T-helper 9 cell (primary cell): ENCODE data around the gene ORMDL3.
A peak's percentile ranks its signal among the peaks of the same experiment; 100 is the strongest.
"Not testable (repeated sequence)": the region's sequence is repeated elsewhere in the genome, so short reads cannot be mapped to it uniquely, and the experiment has no call there.

ENCODE experiments used
- DNase-seq: peaks from one replicate; pipeline ENCODE4 v3.0.0-alpha.2; 2020

ORMDL3 gene

DNA sequence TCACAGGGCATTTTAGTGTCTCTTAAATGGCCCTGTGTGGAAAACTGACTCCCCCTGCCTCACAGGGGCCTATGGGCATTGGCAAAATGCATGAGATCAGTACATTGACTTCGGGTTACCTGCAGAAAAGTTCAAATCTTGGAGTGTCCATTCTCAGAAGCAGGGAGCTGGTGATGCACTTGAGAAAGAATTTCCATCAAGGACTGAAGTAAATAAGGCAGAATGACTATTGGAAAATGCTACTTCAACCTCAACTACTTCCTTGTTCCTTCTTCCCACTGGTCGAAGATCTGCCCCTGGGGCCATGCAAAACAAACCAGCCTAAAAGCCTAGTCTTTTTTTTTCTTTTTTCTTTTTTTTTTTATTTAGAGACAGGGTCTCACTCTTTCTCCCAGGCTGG, 21.6 kb upstream of the ORMDL3 start:
- DNase-seq: no peak

DNA sequence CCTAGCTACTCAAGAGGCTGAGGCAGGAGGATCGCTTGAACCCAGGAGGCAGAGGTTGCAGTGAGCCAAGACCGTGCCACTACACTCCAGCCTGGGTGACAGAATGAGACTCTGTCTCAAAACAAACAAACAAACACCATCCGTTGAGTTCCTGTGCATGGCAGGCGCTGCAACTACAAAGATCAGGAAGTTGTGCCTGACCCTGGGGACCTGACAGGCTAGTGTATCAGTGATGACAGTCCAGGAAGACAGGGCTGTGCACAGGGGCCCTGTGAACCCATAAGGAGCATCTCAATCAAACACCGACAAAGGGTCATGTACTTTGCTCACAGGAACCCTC, 21.1 kb upstream of the ORMDL3 start:
- not testable (repeated sequence) for DNase-seq

DNA sequence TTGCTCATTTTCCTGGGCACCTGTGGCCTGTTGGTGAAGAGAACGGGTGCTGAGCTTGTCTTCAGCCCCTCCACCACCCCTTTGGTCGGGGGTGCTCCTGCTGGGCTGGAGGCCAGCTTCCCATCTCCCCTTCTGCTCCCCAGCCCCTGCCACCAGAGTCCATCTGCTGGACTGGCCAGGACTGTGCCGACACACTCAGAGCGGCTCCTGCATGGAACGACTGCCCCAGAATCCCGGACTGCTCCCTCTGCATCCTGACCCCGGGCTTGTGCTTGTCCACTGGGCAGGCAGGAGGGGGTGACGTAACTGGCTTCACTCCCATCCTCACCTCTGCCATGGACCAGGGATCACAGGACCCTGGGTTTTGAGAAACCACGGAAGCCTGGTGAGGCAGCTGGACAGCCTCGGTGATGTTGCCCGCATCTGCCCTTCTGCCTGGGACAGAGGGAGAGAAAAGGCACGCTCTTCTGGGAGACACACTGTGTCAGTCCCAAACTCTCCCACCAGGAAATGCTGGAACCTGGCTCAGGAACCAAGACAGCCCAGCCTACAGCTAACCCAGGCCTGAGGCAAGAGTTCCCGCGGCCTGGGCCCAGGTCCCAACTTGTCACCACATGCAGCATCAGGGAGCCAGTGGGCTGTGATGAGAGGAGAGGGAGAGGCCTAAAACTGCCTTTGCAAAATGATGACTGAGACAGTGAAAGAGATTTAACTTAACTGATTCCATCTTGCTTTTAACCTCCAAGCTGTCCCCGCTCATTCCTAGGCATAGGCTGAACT, 19.3 kb upstream of the ORMDL3 start:
- no peak for DNase-seq

DNA sequence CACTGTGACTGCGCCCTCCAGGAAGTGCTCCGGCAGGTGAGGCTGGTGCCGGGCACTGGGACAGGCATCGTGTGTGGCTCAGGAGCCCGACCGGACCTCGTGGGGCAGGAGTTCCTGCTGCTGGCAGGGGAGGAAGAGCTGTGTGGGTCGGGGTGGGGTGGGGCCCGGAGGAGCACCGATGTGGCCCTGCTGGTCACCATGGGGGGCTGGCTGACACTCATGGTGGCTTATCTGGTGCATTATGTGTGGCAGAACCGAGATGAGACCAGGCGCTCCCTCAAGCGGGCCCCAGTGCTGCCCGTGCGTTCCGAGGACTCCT, 17.0 kb upstream of the ORMDL3 start:
- no peak for DNase-seq

DNA sequence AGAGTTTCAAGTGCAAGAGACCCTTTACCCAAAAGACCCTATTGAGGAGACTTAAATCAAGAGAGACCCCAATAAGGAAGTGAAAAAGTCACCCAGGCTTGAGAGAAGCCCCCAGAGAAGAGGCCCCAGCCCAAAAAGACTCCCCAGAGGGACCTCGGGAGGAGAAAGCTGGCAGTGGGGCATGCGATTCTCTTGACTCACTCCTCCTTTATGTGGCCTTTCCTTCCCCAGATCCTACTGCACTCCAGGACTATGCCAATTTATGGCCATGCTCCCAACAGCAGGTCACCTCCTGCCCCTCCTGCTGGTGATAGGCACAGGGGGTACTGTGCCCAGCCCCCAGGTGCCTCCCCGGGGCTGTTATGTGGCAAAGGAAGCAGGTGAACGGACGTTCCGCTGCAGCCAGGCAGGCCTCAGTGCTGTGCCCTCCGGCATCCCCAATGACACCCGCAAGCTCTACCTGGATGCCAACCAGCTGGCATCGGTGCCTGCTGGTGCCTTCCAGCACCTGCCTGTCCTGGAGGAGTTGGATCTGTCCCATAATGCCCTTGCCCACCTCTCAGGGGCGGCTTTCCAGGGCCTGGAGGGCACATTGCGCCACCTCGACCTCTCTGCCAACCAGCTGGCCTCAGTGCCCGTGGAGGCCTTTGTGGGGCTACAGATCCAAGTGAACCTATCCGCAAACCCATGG, 16.4 kb upstream of the ORMDL3 start:
- DNase-seq: no peak

DNA sequence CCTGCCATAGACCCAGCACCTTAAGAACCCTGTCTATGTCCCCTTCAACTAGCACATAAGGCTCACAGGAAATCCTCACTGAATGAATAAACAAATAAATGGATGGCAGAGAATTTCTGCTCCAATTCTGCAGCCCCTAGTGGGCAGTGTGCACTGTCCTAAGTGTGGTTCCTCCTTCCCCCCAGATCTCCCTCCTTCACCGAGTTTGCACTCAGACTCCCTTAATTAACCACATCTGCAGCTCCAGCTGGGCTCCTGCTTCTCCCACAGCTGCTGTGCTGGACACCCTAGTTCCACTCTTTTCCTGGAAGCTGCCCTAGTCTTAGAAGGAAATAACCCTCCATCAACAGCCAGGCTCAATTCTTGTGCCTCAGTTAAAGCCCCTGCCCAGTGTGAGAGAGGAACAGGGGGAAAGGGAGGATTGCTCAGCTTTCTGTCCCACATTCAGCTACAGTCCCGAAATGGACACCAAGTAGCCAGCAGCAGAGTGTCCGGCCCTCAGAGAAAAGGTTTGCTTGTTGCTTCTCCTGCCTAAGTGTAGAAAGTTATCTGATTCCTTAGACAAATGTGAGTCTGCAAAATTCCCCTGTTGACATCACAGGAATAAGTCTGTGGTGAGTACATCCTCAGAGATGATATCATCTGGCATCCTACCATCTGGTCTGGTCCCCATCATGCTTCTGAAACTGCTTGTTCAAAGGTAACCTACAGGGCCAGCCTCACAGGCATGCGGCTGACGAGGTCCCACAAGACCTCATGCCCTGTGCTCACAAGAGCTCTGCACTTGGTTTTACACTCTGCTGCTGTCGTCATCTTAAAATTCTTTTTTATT, 12.4 kb upstream of the ORMDL3 start:
- DNase-seq: no peak

DNA sequence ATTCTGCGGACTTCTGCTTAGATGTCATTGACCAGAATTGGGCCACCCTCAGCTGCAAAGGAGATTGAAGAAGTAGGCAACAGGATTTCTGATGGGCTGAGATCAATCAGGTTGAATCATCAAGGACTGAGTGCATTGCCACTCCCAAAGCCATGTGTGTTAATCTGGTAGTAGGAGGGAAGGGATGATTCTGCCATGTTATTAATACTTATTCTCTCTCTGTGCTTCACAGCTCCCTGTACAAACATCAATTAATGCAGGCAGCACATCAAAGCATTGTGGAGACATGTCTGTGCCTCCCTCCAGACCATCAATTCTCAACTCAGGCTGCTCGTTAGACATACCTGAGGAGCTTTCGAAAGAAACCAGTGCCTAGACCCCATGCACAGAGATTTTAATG, 11.7 kb upstream of the ORMDL3 start:
- DNase-seq: no peak

DNA sequence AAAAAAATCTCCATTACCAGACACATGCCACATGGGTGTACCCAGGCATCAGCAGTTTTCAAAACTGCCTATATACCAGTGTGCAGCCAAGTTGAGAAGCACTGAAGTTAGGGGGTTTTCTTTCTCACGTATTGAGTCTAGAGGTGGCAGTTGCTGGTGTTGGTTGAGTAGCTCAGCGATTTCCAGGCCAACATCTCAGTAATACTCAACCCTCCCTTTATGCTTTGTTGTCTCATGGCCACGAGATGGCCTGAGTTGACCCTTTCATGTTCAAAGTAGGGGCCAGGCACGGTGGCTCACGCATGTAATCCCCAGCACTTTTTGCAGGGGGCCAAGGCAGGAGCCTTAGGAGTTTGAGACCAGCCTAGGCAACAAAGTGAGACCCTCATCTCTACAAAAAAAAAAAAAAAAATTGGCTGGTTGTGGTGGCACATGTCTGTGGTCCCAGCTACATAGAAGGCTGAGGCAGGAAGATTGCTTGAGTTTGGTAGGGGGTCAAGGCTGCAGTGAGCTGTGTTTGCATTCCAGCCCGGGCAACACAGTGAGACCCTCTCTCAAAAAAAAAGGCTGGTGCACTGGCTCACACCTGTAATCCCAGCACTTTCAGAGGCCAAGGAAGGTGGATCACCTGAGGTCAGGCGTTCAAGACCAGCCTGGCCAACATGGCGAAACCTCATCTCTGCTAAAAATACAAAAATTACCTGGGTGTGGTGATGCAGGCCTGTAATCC, 10.9 kb upstream of the ORMDL3 start:
- no peak for DNase-seq

DNA sequence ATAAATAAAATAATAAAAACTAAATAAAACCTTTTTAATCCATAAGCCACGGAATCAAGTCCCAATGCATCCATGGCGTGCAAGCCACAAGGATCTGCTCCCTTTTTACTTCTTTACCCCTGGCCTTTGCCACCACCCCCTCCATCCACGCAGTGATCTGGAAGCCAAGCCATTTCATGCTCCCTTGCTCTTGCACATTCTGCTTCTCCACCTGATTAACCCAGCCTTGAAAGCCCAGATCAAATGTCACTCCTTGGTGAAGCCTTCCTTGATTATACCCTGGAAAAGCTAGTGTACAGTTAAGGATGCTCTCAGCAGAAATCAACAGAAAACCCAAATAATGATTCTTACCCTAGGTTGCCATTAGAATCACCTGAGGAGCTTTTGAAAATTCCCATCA, 10.0 kb upstream of the ORMDL3 start:
- DNase-seq: no peak

DNA sequence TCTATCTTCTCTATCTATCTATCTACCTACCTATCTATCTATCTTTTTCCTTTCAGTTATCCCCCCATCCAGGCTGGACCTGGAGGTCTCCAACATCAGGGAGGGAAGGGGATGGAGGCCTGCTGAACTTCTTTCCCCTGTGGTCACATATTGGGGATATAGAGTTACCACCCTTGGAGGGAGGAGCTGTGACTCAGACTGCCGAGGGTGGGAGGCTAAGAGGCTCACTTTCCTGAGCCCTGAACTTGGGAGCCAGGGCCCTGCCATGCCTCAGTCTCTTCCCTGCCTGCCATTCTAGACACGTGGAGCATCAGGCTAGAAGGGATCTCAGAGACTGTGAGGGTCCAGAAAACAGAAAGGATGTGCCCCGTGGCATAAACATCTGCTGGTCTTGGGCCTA, 8.5 kb upstream of the ORMDL3 start:
- no peak for DNase-seq

DNA sequence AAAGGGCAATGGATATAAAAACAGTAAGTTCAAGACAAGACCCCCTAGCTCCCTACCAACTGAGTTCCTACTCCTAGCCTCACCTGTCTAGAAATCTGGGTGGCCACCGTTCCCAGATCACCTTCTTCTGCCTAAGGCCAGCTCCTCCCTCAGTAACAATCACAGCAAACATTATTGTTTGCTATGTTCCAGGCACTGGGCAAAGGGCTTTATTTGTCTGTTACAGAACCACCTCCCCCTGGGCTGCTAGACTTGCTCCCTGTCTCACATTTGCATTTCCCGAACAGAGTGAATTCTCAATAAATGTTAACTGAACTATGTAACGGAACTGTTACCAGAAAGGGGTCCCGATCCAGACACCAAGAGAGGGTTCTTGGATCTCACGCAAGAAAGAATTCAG, 6.9 kb upstream of the ORMDL3 start:
- no peak for DNase-seq

DNA sequence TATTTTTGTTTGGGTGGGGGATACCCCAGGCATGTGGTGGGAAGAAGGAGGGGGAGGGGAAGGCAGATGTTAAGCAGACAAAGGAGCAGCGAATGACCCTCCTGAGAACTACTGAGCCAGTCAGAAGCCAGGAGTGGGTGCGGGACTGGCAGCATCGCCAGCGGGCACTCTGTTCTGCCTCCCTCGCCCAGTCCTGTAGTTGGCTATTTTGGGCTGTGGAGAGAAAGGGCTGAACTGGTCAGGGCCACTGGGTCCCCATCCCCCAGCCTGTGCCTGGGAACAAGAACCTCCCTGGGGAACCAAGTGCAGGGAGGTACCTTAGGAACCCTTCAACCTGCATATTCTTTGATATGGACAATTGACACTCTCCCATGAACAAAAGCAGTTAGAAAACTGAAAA, 6.5 kb upstream of the ORMDL3 start:
- no peak for DNase-seq

DNA sequence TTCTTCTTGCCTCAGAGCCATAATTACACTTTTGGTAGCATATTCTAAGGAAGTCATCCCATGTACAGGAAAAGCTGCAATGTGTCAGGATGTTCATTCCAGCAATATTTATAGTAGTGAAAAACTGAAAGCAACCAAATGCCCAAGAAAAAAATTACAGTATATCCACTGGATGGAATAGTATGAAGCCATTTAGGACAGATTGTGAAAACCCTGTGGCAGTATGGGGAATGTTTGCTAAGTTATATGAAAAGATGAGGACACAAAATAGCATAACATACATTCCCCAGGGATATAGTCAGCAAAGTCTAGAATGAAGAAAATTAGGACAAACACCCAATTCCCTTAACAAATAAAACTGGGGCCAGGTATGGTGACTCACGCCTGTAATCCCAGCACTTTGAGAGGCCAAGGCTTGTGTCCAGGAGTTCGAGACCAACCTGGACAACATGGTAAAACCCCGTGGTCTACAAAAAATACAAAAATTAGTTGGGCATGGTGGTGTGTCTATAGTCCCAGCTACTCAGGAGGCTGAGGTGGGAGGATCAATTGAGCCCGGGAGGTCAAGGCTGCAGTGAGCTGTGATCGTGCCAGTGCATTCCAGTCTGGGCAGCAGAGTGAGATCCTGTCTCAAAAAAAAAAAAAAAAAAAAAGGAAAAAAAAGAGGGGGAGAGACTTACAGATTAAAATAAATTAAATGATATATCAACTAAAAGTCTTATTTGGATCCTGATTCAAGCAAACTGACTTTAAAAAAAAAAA, 2.4 kb upstream of the ORMDL3 start:
- no peak for DNase-seq

DNA sequence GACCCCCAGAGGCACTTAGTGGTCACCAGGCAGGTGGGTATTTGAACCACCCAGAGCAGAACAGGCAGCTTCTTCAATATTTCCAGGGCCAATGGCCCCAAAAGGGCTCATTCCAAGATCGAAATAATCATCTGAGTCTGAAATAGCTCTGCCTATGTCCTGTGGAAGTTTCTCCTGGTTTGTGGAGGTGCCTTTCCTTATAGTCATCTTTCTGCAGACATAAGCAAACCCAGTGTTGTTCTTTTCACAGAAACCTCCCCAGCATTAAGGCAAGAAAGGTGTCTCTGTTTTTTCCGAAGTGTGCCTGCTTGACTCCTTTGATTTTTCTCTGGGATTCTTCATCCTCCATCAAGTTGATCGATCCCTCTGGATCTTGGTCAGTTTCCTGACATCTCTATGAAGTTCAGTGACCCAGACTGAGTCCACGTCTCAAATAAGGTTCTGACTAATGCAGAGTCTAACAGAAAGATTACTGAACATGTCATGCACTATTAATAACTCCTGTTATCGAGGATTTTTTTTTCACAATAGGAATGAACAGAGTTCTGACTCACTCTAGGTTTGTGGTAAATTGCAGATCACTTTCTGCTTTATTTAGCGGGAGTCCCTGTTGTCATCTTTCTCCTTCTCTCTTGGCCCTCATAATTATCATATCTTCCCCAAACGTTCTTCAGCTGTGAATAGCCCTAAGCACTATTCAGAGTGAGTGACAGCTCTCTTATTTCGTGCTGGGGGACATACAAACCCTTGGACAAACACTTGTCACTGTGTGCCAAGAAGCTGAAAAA, 1.7 kb upstream of the ORMDL3 start:
- DNase-seq: no peak

DNA sequence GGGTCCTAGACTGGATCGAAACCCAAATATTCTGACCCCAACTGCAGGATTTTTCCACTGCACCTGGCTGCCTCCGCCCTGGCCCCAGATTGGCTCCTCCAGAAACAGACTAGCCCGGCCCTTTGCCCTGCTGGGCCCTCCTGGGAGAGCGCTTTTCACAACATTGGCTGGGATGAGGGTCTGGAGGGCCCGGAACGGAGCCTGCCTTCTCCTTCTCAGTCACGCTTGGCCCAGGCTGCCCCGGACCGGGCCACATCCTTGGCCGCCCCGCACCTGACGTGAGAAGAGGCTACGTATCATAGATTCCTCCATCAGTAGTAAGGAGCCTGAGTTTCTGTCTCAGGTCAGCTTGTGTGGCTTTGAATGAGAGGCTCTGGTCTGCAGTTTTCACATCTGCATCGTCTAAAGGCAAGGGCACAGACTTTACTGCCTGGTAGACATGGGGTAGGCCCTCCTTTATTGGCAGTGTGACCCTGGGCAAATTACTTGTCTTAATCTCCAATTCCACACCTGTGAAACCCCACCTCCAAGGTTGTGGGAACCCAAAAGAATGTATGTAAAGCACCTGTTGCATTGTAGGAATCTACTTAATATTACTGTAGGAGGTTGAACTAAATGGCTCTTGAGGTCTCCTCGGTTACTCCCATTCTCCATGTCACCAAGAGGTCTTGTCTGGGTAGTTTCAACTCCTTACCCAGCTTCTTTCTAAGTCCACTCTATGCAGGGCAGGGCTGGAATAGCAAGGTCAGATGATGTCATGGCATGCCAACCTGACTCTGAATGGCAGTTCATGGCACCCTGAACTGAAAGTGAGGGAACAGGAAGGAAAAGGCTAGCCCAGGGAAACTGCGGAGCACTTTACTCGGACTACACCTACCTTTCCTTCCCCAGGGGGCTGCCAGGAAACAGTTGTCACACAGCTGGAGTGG, 792 bp upstream of the ORMDL3 start:
- DNase-seq: no peak

DNA sequence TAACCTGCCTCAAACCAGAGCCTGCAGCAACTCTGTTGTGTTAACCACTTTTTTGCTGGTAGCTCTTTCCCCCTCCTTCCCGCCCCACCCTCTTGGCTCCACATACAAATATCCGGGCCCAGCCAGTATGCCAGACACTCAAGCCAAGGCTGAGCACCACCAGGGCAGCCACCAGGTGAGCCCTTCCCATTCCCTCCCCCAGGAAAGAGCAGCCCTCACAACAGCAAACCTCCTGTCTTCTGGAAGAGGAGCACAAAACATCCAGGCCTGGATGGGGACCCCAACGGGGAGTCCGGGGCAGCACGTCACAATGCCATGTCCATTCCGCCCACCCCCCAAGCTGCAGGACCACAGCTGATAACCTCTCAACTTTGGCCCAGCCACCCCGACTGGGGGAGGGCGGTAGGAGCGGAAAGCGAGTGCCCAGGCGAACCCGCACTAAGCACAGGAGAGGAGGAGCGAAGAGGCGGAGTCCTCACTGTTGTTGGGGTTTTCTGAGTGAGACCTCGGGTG, 757 bp downstream of the ORMDL3 start:
- DNase-seq: peak; percentile 39

DNA sequence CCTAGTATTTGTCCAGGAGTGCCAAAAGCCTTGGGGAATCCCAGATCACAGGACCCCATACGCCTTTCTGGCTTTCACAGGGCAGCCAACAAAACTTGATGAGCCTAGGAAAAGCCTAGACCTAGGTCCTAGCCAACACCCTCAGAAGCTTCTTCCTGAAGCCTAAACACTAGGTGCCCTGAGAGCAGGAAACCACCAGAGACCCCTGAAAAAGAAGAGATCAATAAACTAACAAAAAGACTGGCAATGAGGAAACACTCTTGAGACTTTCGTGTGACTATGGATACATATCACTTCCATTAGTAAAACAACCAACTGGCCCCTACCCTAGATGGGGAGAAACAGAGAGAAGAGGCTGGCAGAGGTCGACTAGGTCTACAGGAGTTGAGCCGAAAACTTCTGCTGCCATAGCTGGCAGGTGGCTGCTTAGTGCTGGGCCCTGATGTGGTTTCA, 1.2 kb downstream of the ORMDL3 start:
- DNase-seq: no peak

DNA sequence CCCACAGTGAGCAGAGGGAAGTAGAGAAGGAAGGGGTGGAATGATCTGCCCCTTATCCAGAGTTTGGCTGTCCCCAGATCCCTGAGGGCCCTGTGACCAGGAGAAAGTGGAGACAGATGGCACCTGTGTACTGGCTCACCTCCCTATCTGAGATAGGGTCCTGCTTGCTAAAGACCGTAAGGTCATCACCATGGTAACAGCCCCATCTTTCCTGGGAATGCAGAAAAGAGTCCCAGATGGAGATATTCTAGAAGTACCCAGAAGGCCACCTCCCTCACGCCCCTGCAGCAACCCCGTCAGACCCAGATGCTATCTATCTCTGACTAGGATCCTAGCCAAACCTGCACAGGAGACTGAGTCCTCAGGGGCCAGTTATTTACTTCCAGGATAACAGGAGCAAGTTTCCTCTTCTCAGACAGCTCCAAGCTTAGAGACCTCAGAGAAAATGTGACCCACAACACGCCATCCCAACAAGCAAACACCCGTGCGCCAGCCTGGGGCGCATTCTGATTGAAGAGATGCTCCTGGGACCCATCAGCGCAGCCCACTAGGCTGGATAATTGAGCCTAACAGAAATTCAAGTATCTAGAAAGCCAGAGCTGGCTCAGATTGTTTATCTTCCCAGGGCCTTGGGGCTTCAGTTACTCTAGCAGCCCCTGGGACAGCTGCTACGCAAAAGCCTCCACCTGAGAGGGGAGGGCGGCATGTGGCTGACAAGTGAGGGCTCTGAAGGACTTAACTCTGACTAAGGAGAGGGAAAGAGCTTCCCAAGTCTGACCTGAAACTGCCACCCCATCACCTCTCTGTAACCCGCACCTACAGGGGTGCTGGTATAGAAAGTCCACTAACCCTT, 1.9 kb downstream of the ORMDL3 start:
- DNase-seq: no peak

DNA sequence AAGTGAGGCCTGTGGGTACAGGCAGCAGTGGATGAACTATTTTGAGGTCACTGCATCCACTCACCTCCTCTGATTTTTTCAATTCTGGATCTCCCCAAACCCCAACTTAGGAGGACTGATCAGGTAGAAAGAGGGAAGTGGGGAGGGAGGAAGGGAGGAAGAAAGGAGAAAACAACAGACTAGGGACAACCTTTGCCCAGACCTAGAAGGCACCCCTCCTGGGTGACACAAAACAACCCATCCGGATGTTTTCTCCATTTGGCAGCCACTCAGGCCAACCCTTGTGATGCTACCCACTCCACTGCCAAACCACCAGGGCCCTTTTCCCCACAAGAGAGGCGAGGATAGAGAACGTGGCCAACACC, 2.7 kb downstream of the ORMDL3 start:
- no peak for DNase-seq
